NCI-H345 (cell line): Measurements from ENCODE around the gene BDKRB1.
"Not testable (repeated sequence)": the region's sequence is repeated elsewhere in the genome, so short reads cannot be mapped to it uniquely, and the experiment has no call there.

Experiments
- DNase-seq: peaks from one replicate; lab custom pipeline; 2025; lab: John Stamatoyannopoulos, UW

BDKRB1 gene

DNA sequence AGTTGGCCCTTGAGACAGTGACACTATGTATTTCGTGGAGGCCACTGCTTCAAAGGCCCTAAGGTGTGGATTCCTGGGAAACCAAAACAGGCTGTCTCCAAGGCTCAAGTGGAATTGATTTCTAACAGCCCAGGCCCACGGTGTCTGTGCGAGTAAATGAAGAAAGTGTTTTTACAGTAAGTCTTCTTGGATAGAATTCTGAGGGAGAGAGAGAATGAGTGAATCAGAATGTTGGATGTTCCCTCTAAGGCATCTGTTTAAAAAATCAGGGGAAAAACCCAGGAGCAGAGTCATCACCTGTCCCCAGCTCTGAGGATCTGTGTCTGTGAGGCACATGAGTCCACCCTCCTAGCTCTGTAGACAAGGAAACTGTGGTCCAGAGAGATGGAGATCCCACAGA is 22.3 kb upstream of the BDKRB1 start:
- no peak for DNase-seq

DNA sequence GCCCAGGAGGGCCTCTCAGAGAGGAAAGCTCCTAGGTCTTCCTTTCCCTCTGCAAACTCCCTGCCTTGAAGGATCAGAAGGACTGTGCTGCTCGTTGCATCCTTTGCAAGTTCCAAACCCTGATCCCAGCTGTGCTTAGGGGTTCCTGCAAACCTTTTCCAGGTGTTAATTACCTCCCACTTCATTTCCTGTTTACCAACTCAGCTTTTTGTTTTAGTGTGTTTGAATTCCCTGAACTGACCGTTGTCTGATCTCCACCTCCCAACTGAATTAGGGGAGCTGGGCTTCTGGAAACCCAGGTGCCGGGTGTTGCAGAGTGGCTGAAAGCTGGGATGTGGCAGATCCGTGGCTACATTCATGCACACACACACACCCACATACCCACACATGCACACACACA is 20.6 kb upstream of the BDKRB1 start:
- DNase-seq: no peak

DNA sequence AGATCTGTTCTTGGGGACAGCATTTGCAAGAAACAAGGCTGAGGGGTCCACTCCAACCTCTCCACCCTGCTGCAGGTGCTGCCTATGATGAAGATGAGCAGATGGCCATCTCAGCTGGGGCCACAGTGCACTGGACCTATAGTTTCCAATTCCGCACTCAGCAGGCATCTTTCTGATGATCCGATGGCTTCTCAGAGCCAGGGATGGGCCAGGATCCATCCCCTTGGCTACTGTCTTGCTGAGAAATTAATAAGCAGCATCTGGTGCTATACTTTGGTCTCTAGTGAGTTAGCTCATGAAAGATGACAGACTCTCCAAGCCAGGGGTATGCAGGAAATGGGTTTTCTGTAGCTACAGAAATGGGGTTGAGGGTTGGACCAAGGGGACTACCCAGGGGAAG is 18.4 kb upstream of the BDKRB1 start:
- DNase-seq: no peak

DNA sequence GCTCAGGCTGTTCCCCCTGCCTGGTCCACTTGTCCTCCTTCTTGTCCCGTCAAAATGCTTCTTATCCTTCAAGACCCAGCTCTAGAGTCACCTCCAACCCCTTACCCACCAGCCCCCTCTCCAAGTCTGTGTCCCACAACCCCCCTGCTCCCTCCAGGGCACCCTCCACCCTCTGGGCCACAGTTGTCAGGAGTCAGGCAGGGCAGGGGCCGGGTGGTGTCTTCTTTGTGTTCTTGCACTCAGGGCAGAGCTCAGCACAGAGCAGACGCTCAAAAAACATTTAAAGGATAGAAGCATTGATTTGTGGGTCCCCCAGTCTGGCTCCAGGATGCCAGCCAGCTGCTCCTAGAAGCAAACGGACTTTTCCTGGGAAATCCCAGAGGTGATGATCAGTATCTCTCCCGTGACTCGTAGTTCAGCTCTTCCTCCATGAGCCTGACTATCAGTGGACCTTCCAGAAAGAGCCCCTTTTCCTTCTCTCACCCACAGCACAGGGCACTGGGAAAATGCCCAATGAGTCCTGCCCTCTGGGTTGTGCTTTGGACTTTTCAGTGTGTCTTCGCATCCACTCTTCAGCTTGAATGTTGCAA is 17.2 kb upstream of the BDKRB1 start:
- no peak for DNase-seq

DNA sequence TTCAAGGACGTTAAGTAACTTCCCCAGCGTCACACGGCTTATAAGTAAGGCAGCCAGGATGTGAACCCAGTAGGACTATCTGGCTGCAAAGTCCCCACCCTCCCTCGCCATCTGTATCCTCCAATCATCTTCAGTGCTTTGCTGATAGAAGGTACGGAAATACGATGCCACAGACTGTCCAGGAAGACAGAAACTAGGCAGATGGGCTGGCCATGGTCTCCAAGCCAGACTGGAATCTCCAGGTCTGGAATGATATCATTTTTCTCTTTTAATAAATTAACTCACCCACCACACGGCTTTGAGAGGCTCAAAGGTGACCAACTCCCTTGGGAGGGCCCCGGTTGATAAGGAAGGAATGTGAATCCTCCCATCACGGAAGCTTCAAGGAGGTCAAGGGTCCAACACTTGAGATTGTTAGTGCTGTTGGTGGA is 16.3 kb upstream of the BDKRB1 start:
- DNase-seq: no peak

DNA sequence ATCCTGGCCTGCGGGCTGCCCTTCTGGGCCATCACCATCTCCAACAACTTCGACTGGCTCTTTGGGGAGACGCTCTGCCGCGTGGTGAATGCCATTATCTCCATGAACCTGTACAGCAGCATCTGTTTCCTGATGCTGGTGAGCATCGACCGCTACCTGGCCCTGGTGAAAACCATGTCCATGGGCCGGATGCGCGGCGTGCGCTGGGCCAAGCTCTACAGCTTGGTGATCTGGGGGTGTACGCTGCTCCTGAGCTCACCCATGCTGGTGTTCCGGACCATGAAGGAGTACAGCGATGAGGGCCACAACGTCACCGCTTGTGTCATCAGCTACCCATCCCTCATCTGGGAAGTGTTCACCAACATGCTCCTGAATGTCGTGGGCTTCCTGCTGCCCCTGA is 15.4 kb upstream of the BDKRB1 start:
- no peak for DNase-seq

DNA sequence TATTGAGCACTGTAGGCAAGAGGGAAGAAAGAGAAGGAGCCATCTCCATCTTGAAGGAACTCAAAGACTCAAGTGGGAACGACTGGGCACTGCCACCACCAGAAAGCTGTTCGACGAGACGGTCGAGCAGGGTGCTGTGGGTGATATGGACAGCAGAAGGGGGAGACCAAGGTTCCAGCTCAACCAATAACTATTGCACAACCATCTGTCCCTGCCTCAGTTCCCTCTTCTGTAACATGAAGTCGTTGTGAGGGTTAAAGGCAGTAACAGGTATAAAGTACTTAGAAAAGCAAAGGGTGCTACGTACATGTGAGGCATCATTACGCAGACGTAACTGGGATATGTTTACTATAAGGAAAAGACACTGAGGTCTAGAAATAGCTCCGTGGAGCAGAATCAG is 13.9 kb upstream of the BDKRB1 start:
- no peak for DNase-seq

DNA sequence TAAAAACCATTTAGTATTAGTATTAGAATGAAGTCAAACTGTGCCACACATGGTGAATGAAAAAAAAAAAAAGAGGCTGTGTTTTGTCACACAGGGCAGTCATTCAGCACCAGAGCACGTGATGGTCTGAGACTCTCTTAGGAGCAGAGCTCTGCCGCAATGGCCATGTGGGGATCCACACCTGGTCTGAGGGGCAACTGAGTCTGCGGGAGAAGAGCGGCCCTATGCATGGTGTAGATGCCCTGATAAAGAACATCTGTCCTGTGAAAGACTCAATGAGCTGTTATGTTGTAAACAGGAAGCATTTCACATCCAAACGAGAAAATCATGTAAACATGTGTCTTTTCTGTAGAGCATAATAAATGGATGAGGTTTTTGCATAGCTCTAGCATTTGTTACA is 12.2 kb upstream of the BDKRB1 start:
- DNase-seq: no peak

DNA sequence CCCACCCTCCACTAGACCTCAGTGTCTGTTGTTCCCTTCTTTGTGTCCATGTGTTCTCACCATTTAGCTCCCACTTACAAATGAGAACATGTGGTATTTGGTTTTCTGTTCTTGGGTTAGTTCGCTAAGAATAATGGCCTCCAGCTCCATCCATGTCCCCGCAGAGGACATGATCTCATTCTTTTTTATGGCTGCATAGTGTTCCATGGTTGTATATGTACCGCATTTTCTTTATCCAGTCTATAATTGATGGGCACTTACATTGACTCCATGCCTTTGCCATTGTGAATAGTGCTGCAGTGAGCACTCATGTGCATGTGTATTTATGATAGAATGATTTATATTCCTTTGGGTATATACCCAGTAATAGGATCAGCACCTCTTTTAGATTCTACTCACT is 10.9 kb upstream of the BDKRB1 start:
- DNase-seq: not testable (repeated sequence)

DNA sequence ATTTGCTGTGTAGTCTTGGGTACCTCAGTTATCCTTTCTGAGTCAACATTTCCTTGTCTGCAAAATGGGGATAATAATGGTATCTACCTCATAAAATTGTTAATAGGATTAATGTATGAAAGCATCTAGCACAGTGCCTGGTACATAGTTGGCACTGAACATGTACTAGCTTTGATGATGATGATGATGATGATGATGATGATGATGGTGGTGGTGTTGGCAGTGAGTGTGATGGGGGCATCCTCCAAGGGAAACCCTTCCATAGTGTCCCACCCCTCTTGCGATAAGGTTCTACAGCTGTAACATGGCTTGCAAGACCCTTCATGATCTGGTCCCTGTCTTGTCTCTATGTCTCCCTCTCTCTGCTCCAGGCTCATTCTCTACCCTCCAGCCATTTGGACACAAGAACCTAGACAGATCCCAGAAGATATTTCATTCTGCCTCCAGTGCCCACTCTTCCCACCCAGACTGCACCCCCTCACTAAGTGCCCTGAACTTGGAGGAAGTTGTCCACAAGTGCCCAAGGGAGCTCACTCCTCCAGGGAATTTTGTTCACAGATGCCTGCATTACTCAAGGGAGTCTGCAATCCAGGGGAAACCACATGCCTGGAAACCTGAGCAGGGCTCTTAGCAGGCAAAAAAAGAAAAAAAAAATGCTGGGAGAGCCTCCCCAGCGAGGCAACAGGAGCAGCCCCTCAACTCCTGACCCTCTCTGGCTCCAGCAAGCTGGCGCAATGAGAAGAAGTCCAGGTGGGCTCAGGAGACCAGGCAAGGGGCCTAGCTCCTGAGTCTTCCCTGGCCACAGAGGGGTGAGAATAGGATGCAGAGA is 10.1 kb upstream of the BDKRB1 start:
- DNase-seq: no peak

DNA sequence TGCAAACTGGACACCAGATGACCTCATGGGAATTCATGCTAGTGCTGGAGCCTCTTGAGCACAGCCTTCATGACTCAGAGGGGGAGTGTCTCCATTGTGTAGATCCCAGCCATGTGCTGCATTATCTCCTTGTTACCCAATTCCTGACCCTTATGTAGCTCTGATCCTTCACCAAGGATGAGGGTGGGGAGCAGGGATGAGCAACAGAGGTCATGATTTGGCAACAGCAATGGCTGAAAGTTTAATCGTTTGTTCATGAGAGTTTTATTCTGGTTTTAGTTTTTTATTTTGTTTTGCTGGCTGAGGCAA is 9.5 kb upstream of the BDKRB1 start:
- no peak for DNase-seq

DNA sequence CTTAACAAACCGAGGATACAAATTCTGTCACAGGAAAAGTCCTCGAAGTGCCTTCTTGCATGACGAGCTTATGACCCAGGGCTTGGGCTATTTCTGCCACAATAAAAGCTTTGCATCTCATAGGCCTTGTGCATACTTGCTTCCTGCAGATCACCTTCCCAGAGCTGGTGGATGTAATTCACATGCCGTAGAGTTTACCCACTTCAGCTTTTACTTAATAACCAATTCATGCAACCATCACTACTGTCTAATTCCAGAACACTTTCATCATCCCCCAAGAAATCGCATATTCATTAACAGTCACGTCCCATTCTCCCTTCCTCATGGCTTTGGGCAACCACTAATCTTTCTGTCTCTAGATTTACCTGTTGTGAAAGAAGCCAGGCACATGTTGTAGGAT is 9.0 kb upstream of the BDKRB1 start:
- no peak for DNase-seq

DNA sequence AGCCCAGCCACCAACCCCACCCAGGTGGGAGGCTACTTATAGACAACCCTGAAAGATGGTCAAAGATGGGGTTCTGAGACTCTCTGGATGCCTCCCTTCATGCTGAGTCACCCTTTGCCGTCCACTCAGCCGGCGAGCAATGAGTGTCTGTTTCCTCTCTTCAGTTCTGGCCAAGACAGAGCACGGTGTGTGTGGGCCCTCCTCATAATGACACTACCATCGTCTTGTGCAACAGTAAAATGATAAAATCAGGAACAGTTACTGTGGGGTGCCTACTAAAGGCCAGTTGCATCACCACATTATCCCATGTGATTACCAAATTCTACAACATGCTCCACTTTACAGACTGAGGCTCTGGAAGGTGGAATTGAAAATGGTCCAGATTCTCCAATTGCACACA is 7.0 kb upstream of the BDKRB1 start:
- DNase-seq: no peak

DNA sequence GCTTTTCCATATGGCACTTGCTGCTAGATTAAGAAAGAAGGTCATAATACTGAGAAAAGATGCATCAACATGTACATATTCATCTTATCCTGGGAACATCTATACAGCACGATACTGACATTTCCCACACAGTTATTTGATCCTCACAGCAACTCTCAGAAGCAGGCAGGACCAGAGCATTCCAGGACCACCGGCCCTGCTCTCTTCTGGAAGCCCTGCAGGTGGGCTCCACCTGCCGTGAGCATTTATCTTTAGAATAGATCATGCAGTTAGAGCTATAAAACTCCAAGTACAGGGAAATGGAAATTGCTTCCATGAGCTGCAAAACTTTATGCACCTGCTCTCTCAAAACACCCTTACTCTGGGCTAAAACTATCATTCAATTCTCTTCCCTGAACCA is 5.5 kb upstream of the BDKRB1 start:
- DNase-seq: no peak

DNA sequence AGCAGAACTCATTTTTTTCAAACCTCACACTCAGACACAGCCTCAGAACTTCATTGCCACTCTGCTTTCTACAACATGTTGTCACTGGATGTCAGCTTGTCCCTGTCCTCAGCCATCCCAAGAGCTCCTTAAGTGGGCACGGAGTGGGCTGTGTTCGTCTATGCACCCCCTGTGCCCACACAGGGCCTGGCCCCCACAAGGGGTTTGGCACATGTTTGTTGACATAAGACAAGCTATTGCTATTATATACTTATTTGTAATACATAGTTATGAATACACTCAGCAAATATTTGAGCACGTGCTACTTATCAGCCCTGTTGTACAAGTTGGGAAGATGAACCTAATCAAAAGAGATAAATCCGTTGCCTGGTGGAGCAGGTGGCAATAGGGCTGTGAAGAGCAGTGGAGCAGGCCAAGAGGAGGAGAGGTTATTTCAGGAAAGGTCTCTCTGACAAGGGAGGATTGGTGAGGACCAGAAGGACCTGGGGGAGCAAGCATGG is 4.3 kb upstream of the BDKRB1 start:
- no peak for DNase-seq

DNA sequence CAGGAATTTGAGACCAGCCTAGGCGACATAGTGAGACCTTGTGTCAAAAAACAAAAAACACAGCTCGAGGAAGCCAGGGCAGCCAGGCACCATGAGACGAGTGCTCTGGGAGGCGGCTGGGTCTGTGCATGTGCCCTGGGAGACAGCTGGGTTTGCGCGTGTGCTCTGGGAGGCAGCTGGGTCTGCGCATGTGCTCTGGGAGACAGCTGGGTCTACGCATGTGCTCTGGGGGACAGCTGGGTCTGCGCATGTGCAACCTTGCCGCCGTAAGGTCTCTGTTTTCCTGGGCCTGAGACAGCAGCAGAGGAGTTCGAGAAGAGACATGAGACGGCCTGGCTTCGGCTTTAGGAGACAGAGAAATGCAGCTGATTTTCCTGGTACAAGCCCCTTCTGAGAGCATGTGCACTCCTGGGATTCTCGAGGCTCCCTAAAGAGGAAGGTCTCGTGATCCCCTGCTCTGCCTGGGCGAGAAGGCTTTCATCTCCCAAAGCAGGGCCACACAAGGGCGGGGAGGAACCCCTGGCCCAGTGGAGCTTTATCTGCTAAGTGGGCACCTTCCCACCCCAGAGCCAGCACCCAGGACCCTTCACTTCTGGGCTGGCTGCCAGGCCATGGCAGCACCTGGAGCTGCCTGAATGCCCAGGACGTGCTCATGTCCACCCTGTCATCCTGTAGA is 3.5 kb upstream of the BDKRB1 start:
- no peak for DNase-seq

DNA sequence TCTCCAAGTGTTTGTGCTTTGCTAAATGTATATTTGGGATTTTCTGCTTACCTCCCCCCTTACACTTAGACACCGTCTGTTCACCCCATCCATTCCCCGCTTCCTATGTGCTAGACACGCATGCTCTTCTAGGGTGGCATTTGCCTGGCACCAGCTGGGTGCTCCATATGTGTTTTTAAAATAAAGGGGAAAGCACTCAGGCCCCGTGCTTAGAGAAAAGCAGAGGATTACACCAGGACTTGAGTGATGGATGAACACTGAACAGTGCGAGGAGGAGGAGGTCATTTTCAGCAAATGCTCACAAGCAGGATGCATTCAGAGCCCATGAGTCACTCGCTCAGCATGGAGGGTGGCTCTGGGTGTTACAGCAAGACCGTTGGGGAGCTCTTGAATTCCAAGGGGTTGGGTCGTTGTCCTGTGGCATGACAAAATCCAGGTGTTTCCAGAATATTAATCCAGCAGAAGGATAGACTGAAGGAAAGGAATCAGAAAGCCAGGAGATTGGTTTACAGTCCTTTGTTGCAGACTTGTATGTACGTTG is 2.9 kb upstream of the BDKRB1 start:
- DNase-seq: peak; percentile 61

DNA sequence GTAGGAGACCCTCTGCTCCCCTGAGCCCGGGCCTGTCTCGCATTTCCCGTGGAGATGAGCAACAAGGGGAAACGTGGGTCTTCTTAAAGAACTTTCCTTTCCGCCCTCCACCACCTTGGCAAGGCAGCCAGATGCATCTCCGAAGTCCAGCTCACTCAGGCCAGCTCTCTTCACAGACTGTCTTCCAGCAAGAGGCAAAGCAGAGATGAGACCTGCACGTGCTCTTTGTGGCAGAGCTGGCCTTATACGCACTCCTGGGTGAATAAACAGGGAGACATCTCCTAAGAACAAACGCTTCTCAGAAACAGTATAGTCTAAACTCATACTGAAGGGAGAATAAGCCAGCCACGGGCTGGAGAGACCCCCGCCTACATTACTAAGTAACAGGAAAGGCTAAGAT is 1.3 kb upstream of the BDKRB1 start:
- DNase-seq: no peak

DNA sequence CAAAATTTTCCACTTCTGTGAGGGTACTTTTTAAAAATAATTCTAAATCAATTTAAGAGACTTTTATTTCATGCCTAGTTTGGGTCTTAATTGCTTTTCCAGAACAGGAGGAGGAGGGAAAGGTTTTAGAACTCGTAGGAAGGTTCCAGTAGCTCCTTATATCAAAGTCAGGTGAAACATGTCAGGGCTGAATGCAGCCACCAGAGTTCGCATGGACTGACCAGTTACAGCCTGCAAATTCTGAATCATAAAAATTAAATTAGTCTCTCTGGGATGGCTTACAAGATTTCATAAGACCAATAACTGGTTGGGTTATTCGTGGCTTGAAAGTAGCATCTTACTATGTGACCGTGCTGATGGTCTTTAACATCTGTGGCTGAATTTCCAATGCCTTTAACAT is 397 bp downstream of the BDKRB1 start:
- no peak for DNase-seq

DNA sequence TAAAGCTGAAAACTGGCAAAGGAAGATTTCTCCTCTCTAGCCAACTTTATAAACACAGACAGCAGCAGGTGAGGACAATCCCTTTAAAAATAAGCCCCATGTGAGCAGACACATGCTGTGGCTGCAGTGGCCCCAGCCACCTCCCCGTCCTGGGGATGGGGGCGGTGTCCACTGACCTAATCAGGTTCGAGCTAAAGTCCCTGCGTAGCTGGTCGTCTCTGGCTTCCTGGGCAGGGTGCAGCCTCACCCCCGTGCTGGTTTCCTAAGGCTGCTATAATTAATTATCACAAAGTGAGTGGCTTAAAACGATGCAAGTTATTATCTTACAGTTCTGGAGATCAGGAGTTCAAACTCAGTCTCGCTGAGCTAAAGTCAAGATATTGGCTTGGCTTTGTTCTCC is 1.0 kb downstream of the BDKRB1 start:
- DNase-seq: no peak

DNA sequence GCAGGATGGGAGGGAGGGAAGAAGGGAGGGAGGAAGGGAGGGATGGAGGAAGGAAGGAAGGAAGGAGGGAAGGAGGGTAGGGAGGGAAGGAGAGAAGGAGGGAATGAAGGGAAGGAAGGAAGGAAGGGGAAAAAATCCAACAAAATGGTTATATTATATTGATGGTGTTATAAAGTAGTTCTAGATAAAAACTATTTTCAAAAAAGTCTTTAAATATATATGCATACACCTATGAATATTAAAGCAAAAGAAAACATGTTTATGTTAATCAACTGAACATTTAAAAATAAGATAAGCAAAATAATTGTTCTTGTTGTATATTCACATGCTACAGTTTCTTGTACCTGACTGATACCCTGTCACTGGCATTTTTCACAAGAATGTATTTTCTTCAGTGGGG is 1.9 kb downstream of the BDKRB1 start:
- no peak for DNase-seq

DNA sequence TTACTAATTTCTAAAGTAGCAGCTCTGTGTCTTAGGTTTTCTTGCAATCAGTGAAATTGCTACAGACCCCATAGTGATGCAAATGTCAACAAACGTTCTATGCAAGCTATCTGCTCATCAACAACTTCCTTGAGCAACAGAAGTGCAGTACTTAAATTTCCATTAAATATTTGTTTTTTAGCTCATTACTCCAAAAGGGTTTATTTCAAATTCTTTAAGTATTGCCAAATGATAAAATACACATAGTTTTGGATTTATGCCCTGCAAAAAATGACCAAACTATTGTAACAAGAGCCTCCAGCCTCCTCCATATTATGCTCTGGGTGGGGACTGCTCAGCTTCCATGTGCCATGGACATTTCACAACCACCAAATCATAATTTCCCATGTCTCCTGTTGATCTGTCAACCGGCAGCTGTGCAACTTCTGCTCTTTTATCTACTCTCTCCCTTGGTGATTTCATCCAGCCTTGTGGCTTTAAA is 4.4 kb downstream of the BDKRB1 start:
- no peak for DNase-seq

DNA sequence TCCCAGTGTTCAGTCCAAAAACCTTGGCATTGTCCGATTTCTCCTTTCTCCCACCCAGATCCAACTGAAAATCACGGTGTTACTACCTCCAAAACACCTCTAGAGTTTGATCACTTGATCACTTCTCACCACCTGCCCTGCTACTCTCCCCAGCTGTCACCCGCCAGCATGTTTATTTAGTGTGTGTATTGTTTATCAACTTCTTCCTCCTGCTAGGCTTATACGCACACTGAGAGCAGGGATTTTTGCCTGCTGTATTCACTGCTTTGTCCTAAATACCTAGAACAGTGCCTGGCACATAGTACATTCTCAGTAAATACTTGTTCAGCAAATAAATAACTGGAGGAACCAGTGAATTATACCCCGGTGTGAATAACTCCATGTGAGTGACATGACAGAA is 5.0 kb downstream of the BDKRB1 start:
- DNase-seq: peak; percentile 42
